Measurements from ENCODE around the gene VPS33A. TPM values are rescaled to one million over a fixed set of nuclear protein-coding genes. Genes with fewer than 3 reads are reported as not detected.

Gene VPS33A
- total and polyA plus RNA-seq, 2 of the 13 experiments (the other 11 are each of a cell fraction or from before 2014, with no cell fraction given), result 11.0 to 43.6 TPM

DNA sequence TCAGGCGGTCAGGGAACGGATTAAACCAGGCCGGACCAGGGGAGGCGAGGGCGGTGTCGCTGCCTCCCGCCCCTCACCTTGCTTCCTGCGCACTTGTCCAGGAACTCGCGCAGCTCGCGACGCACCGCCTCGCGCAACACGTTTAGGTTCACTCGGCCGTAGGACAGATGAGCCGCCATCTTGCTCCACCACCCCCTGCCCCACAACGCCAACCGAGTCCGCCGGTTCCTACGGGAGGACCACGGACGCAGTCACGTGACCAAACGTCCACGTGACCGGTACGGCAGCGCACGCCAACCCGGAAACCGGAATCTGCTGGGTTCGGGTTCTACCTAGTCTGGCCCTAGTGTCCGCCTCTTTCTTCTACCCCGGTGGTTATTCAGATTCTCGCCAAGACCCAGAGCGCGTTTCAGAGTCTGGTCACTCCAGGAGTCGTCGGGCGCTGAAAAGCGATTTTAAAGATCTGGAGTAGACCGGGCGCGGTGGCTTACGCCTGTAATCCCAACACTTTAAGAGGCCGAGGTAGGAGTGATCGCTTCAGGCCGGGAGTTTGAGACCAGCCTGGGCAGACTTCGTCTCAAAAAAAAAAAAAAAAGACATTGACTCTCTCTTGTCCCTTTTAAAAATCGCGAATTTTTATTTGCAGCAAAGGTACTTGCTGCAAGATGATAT lies at the start of gene VPS33A (continued):
- TF ChIP-seq, protein P1, sequence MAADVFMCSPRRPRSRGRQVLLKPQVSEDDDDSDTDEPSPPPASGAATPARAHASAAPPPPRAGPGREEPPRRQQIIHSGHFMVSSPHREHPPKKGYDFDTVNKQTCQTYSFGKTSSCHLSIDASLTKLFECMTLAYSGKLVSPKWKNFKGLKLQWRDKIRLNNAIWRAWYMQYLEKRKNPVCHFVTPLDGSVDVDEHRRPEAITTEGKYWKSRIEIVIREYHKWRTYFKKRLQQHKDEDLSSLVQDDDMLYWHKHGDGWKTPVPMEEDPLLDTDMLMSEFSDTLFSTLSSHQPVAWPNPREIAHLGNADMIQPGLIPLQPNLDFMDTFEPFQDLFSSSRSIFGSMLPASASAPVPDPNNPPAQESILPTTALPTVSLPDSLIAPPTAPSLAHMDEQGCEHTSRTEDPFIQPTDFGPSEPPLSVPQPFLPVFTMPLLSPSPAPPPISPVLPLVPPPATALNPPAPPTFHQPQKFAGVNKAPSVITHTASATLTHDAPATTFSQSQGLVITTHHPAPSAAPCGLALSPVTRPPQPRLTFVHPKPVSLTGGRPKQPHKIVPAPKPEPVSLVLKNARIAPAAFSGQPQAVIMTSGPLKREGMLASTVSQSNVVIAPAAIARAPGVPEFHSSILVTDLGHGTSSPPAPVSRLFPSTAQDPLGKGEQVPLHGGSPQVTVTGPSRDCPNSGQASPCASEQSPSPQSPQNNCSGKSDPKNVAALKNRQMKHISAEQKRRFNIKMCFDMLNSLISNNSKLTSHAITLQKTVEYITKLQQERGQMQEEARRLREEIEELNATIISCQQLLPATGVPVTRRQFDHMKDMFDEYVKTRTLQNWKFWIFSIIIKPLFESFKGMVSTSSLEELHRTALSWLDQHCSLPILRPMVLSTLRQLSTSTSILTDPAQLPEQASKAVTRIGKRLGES (CRISPR knock-in tag; IDR thresholded peaks at IDR 0.05; ENCODE audit: borderline replicate concordance), result no peak
- TF ChIP-seq ZNF550 (CRISPR knock-in tag; IDR thresholded peaks at IDR 0.05; ENCODE audit: borderline replicate concordance) (peak; percentile 92; the same call in 1 of the 2 replicates), PAX8 (CRISPR knock-in tag; IDR thresholded peaks at IDR 0.05; ENCODE audit: borderline replicate concordance) (peak; percentile 40; the same call in 1 of the 2 replicates), ARID4A (CRISPR knock-in tag; IDR thresholded peaks at IDR 0.05; ENCODE audit: borderline replicate concordance) (peak; percentile 100), ZNF530 (CRISPR knock-in tag; IDR thresholded peaks at IDR 0.05; ENCODE audit: low read depth) (no peak), KDM6A (CRISPR knock-in tag; IDR thresholded peaks at IDR 0.05; ENCODE audit: low read depth) (0 out of 2 replicates have a peak, but pooled peaks have one; percentile 11), ELF3 (CRISPR knock-in tag; IDR thresholded peaks at IDR 0.05) (peak; percentile 96), DNMT3B (CRISPR knock-in tag; conservative IDR thresholded peaks at IDR 0.05) (no peak), MAFF (IDR thresholded peaks at IDR 0.05; ENCODE audit: low read depth, low read length) (no peak), ZBTB4 (CRISPR knock-in tag; IDR thresholded peaks at IDR 0.05; ENCODE audit: borderline replicate concordance) (0 out of 2 replicates have a peak, but pooled peaks have one; percentile 32), TFDP1 (CRISPR knock-in tag; IDR thresholded peaks at IDR 0.05; ENCODE audit: borderline replicate concordance) (peak; percentile 73; the same call in 1 of the 2 replicates), FOXC1 (CRISPR knock-in tag; IDR thresholded peaks at IDR 0.05; ENCODE audit: borderline replicate concordance) (peak; percentile 96), JUNB (CRISPR knock-in tag; IDR thresholded peaks at IDR 0.05; ENCODE audit: borderline replicate concordance) (no peak)
- TF ChIP-seq, protein P2, sequence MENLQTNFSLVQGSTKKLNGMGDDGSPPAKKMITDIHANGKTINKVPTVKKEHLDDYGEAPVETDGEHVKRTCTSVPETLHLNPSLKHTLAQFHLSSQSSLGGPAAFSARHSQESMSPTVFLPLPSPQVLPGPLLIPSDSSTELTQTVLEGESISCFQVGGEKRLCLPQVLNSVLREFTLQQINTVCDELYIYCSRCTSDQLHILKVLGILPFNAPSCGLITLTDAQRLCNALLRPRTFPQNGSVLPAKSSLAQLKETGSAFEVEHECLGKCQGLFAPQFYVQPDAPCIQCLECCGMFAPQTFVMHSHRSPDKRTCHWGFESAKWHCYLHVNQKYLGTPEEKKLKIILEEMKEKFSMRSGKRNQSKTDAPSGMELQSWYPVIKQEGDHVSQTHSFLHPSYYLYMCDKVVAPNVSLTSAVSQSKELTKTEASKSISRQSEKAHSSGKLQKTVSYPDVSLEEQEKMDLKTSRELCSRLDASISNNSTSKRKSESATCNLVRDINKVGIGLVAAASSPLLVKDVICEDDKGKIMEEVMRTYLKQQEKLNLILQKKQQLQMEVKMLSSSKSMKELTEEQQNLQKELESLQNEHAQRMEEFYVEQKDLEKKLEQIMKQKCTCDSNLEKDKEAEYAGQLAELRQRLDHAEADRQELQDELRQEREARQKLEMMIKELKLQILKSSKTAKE (CRISPR knock-in tag; IDR thresholded peaks at IDR 0.05; ENCODE audit: borderline replicate concordance), result no peak

Measured in HepG2 (cell line).